Cardiac muscle cell (in vitro differentiated cells and primary cell): Measurements from ENCODE around the gene MAML3. TPM values are rescaled to one million over a fixed set of nuclear protein-coding genes. Genes with fewer than 3 reads are reported as not detected.

Experiments used
- DNase-seq, 2 donors: peaks; one replicate each; pipeline versions ENCODE4 v3.0.0 to v3.0.0-alpha.2; 2010 to 2017; ENCODE audit warnings: low read depth in 1 of 2, low spot score in 1 of 2
- H3K27ac ChIP-seq: fragments of 200-600 bp; sonication (generic); 2 replicates; pipeline ENCODE4 v1.5.1; 2016
- H3K27me3 ChIP-seq: fragments of 200-600 bp; sonication (generic); 2 replicates; pipeline ENCODE4 v1.6.0; 2016; ENCODE audit warnings: control low read depth
- H3K36me3 ChIP-seq: fragments of 200-600 bp; sonication (generic); 2 replicates; pipeline ENCODE4 v1.5.1; 2016; ENCODE audit warnings: control low read depth
- H3K4me1 ChIP-seq: fragments of 200-600 bp; sonication (generic); 2 replicates; pipeline ENCODE4 v1.8.1; 2017; ENCODE audit warnings: low read depth, mild to moderate bottlenecking, mixed run types
- H3K4me3 ChIP-seq: fragments of 200-600 bp; sonication (generic); 2 replicates; pipeline ENCODE4 v1.5.1; 2016; ENCODE audit warnings: mild to moderate bottlenecking
- H3K9me3 ChIP-seq: fragments of 200-600 bp; sonication (generic); 2 replicates; pipeline ENCODE4 v1.5.1; 2017; ENCODE audit warnings: low read depth, mild to moderate bottlenecking, control low read depth
- CTCF ChIP-seq: IDR thresholded peaks from 2 replicates; pipeline ENCODE4 v1.5.1; 2012; ENCODE audit warnings: low read depth, mild to moderate bottlenecking, low read length
- polyA plus RNA-seq: library from polyadenylated mRNA; unstranded; fragments of >200 nt; fragmentation: Nextera tagmentation; extraction: Ambion mirVana; gene quantifications from 2 replicates; pipeline ENCODE4 v1.2.1, GENCODE V29; 2016
- total RNA-seq: library from RNA; depleted of rRNA; stranded (reverse); fragments of >200 nt; gene quantifications from 2 replicates; pipeline ENCODE4 v1.2.3, GENCODE V29; 2016

MAML3 gene
- total and polyA plus RNA-seq, 2 experiments from 2014 or later, result 7.8 to 22.8 TPM

- DNase-seq, result no peak
- TF ChIP-seq CTCF, result no peak
- H3K4me3 ChIP-seq, result no peak overlapping the region
- no peaks in the 10 kb centered on the region for H3K9me3 ChIP-seq
- peaks cover 24% of the 10 kb centered on the region for H3K4me1 ChIP-seq
- H3K36me3 ChIP-seq, result no peaks in the 10 kb centered on the region
- H3K27ac ChIP-seq, result no peak overlapping the region
- no peaks in the 10 kb centered on the region for H3K27me3 ChIP-seq
These were observed 313.2 kb downstream of the MAML3 start for GRCh38 chr4:139840773-139841172.

- peaks cover 24% of the 10 kb centered on the region for H3K4me1 ChIP-seq
- DNase-seq, result no peak
- H3K9me3 ChIP-seq, result no peaks in the 10 kb centered on the region
- no peak overlapping the region for H3K4me3 ChIP-seq
- TF ChIP-seq CTCF, result no peak
- no peaks in the 10 kb centered on the region for H3K36me3 ChIP-seq
- H3K27me3 ChIP-seq, result no peaks in the 10 kb centered on the region
- H3K27ac ChIP-seq, result no peak overlapping the region
These were observed 314.5 kb downstream of the MAML3 start for GRCh38 chr4:139839403-139840031.

GRCh38 chr4:139838811-139839210 is 315.2 kb downstream of the MAML3 start:
- H3K27me3 ChIP-seq, result no peaks in the 10 kb centered on the region
- H3K27ac ChIP-seq, result no peak overlapping the region
- no peaks in the 10 kb centered on the region for H3K9me3 ChIP-seq
- no peak for DNase-seq
- H3K36me3 ChIP-seq, result no peaks in the 10 kb centered on the region
- TF ChIP-seq CTCF, result no peak
- H3K4me1 ChIP-seq, result peaks cover 24% of the 10 kb centered on the region
- no peak overlapping the region for H3K4me3 ChIP-seq

GRCh38 chr4:139834981-139835391 is 319.0 kb downstream of the MAML3 start:
- H3K4me3 ChIP-seq, result no peak overlapping the region
- peaks cover 5% of the 10 kb centered on the region for H3K4me1 ChIP-seq
- no peak for TF ChIP-seq CTCF

GRCh38 chr4:139834226-139834662 is 319.7 kb downstream of the MAML3 start:
- DNase-seq, result no peak
- Histone ChIP-seq H3K36me3 (no peaks in the 10 kb centered on the region), H3K9me3 (no peaks in the 10 kb centered on the region), H3K27ac (no peak overlapping the region), H3K27me3 (no peaks in the 10 kb centered on the region), H3K4me1 (no peaks in the 10 kb centered on the region), H3K4me3 (no peak overlapping the region)
- TF ChIP-seq CTCF, result no peak

More at GRCh38 chr4:139834981-139835391, 319.0 kb downstream of the MAML3 start:
- Histone ChIP-seq H3K36me3 (no peaks in the 10 kb centered on the region), H3K9me3 (no peaks in the 10 kb centered on the region), H3K27ac (no peak overlapping the region), H3K27me3 (no peaks in the 10 kb centered on the region)
- DNase-seq, result no peak
